Left hindlimb (tissue), 1 donor: ENCODE results near the gene CDHR3.
"Not testable (repeated sequence)": the region's sequence is repeated elsewhere in the genome, so short reads cannot be mapped to it uniquely, and the experiment has no call there.

Experiments
- DNase-seq: peaks from one replicate; pipeline ENCODE4 v3.0.0-alpha.2; 2018

The CDHR3 gene

DNA sequence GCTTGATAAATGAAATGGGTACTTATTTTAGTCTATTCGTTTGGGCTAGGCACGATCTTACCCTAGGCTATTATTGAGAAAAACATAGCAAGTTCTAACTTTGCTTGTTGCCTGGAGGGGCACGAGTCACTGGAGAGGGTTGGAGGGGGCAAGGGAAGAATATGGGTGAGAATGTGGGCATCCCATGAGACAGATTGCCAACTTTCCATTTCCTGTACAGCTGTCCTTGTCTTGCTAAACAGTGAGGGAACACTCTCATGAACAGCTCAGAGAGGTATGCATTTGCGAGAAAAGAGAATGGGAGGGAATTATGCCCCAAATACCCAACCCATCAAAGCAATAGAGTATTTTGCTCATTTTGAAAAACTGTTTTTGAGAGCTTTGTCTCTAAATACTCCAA lies 9.2 kb downstream of the CDHR3 start:
- no peak for DNase-seq

DNA sequence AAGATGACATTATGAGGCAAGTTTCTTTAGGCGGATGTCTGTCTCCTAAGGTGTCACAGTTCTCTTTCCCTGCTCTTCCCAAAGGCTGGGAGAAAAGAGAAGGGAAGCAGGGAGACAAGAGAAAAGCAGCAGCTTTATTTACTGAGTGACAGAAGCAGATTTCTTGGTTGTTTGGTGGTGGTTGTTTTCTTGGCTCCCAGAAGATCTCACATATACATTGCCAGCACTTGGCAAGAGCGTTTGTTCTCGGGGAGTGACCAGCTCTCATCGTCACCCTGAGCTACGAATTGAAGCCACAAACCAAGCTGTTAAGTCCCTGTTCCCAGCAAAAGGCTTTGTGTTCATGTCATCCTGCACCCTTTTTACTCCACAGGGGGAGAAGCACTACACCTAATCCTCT lies 11.4 kb downstream of the CDHR3 start:
- no peak for DNase-seq

DNA sequence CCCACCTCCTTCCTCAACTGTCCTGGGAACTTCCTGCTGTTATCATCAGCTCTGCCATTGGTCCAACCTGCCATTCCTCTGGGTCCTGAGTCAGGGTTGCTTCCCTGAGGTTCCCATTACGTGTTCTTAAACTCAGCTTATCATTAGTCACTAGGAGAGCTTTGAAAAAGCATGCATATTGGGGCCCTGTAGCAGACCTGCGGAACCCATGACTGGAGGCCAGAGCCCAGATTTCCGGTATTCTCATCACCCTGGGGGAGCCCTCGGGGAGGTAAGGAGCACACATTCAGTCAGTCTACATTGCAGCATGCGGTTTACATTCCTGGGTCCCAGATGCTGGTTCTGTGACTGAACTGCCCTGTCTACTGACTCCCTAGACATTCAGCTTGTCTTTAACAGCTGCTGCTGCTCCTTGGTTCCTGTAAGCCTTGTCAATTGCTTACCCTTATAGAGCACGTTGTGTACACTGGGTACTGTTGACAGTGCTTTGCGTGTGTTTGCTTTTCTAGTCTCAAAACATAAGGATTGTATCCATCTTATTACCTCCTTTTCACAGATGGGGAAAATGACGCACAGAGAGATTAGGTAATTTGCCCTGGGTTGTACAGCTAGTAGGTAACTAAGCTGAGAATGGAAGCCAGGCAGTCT lies 12.8 kb downstream of the CDHR3 start:
- no peak for DNase-seq

DNA sequence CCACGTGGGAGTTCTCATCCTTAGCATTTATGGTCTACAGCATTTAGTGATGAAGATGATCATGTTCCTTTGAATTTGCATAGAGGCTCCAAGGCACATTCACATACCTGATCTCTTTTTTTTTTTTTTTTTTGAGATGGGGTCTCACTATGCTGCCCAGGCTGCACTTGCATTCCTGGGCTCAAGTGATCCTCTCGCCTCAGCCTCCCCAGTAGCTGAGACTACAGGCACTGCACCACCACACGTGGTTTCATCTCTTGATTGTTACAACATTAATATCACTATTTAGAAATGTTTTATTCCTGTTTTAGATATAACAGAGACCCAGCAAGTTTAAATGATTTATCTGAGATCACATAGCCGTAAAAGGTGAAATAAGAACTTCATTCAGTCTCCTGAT lies 13.8 kb downstream of the CDHR3 start:
- DNase-seq, result no peak

DNA sequence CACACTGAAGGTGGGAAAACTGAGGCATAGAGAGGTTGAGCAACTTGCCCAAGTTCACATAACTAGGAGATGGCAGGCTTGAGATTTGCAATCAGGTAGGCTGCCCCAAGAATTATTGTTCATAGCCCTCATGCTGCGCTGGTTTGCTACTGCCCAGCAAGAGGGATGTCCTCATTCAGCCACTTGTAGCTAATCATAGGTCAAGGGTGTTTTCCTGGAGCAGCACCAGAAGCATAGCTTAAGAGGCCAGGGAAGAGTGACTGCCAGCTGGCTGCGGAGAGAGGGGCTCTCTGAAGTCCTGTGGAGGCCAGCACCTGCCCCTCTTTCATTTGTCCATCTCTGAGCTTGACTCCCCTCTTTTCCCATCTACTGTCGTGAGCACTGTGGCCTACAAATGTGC lies 15.0 kb downstream of the CDHR3 start:
- no peak for DNase-seq

DNA sequence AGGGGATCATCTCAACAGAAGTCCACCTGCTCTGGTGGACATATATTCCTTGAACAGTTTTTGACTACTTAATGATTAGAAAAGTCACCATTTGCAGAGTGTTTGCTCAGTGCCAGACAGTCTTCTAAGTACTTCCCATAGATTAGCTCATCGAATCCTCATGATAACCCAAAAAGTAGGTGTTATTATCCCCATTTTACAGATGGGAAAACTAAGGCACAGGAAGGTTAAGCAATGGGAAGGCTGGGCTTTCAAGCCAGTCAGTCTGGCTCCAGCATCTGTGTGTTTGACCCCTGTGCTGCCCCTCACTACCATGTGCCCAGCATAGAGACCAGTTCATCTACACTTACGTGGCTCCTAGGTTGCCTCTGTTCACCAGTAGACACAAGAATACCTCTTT lies 15.9 kb downstream of the CDHR3 start:
- no peak for DNase-seq

DNA sequence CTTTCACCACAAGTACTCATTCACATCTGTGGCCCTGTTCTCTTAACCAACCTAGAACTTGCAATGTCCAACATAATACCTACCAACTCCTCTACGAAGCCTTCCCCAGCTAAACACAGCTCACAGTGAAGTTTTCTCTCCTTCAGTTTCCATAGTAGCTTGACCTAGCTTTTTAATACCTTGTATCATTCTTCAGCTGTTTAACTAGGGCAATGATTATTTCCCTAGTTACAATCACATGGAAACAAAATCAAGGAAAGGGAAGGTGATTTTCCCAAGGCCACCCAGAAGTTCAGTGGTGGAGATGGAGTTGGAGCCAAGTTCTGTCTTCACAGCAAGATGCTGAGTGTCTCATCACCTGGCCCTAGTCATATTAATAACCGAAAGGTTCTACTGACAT lies 16.3 kb downstream of the CDHR3 start:
- DNase-seq, result no peak

DNA sequence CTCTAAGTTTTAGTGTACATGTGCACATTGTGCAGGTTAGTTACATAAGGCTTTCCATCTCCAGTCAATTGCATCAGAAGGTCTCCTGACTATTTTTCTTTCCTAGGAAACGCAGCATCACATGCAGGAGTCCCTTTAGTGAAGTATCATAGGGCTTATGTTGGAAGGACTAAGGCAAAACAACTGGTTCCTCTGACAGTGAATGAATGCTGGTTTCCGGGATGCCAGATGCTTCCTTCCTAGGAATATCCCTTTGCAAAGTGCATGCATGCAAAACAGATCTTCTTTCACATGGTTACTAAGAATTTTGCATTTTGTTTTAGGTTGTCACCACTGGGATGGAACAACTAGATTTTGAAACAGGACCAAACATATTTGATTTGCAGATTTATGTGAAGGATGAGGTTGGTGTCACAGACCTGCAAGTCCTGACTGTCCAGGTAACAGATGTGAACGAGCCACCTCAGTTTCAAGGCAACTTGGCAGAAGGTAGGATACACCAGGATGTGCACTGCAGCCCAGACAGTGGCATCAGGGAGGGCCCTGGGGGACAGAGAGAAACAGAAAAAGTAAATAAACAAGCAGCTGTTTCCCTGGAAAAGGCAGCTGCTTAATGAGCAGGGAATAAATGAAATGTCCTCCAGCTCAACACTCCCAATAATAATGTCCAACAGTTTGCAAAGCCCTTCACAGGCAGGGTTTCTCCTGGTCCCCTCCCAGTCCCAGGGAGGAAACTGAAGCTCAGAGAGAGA lies 17.8 kb downstream of the CDHR3 start:
- no peak for DNase-seq

DNA sequence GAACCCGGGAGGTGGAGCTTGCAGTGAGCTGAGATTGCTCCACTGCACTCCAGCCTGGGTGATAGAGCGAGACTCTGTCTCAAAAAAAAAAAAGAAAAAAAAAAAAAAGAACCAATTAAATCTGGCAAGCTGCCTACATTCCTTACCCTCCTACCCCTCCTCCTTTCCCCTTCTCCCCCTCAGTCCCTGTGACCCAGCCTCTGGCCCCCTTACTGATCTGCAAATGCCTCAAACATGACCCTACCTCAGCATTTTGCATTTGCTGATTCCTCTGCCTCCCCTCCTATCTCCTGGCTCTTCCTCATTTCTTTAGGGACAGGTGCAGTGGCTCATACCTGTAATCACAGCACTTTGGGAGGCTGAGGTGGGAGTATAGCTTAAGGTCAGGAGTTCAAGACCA lies 19.3 kb downstream of the CDHR3 start:
- DNase-seq, result no peak

DNA sequence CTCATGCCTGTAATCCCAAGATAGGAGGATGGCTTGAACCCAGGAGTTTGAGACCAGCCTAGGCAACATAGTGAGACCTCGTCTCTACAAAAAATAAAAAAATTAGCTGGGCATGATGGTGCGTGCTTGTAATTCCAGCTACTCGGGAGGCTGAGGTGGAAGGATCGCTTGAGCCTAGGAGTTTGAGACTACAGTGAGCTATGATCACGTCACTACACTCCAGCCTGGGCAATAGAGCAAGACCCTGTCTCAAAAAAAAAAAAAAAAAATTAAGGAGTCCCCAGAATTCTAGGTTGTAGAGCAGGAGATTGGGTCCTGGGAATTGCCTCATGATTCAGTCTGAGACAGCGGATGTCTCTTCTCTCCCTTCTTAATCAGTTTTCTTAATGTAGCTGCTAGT lies 21.7 kb downstream of the CDHR3 start:
- DNase-seq, result not testable (repeated sequence)

DNA sequence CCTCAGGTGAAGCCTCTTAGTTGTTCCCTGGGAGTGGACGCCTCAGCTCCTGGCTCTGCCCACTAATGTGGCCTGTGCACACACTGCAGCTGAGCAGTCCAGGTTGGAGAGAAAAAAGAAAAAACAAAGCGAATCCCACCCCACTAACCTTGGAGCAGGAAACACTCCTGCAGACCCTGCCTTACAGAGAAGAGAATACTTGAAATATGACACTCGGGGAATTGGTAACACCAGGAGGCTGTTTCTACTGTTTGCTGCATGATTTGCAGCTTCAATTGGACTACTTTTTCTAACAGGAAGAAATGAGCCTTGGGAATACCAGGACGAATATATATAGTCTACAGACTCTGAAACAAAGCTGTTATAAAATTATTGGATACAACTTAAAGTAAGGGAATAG lies 22.2 kb downstream of the CDHR3 start:
- no peak for DNase-seq

DNA sequence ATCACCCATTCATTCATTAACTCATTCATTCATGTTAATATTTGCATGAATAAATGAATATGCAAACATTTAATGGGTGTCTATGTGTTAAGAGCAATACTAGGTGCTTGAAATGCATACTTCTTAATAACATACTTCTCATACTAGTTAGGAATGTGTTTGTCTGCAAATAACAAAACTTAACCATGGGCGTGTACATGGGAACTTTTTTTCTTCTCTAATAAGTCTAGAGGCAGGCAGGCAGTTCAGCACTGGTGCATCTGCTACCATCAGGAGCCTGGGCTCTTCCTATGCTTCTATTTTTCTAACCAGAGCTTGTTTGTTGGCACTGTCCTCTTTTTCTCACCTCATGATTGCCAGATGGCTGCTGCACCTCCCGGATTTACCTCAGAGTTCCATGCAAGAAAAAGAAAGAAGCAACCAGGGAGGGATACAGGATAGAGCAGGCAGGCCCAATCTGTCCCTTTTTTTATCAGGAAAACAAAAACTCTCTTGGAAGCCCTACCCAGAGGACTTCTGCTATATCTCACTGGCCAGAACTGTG lies 22.7 kb downstream of the CDHR3 start:
- no peak for DNase-seq

DNA sequence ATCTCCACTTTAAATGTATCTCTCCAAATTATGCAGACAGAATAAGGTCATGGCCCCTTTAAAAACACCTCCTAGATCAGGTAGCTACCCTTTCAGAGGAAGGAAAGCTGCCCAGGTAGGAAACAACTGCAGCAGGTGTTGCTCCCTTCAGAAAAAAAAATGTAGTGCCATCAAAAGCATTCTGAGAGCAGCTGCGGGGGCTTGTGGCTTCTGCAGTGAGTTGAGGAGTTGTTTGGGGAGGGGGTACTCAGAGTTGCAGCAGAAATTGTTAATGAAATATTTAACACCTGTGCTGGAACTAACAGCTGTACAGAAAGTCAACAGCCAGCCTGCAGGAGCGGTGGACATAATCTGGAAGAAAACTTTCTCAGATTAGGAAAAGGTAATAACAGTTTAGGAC lies 24.0 kb downstream of the CDHR3 start:
- no peak for DNase-seq

DNA sequence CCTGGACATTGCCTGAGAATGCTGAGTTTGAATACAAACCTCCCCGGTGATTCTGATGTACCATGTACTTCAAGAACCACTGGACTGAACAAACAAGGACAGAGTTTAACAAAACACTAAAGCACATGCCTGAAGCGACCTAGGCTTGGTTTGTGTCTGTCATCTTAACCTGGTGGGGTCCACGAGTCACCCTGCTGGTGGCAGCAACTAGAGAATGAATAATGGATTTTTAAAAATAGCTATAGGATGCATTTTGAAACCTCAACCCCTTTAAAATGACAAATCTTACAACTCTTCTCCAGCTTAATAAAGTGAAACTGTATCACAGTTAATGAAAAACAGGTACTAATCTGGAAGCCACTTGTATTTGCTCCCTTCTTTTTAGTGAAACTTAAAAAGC lies 25.2 kb downstream of the CDHR3 start:
- DNase-seq, result no peak

DNA sequence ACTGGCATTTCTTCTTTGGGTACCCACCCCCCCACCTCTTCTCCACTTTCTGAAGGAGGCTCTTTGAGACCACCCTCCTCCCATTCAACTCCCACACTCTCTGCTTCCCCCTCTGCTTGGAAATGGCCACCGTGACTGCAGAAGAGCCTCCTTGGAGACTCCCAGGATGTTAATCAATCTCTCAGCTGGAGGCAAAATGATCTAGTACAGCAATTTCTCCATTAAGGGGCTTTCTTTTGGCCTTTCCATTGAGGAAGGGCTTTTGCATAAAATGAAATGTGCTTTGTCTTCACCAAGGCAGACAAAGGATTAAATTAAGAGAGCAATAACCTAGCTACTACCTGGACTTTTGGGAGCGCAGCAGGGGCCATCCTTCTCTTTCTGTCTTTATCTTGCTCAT lies 26.1 kb downstream of the CDHR3 start:
- DNase-seq, result no peak

DNA sequence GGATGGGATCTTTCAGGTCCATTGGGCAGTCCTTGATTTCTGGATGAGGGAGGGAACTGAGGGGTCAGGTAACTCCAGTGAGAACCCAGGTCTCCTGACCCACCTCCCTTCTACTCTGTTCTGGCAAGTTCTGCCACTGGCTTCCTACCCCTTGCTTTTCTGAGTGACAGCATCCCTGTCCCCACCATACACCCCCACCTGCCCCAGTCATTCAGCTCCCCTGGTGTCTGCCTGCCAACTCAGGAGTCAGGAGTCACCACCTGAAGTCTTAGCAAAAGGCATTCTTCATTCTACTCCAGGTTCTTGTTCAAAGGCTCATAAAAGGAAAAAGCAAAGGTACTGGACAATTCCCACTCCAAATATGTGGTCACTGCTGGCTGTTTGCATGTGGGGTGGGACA lies 26.6 kb downstream of the CDHR3 start:
- no peak for DNase-seq

DNA sequence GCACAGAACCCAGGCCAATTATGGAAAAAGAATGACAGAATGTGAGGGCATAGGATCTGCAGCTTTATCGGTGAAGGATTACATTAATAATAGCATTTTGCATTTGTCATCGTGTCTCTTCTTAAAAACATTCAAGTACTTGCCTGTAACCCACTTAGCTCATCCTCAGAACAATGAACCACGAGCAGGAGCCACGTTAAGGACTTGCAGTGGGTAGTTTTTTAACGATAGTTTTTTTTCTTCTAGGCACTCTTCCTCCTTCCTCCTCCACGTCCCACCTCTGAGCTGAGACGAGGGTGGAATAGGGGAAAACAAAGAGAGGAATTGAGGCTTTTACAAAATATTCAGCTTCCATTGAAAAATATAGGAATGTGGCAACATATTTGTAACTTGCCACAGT lies 27.1 kb downstream of the CDHR3 start:
- DNase-seq, result no peak

DNA sequence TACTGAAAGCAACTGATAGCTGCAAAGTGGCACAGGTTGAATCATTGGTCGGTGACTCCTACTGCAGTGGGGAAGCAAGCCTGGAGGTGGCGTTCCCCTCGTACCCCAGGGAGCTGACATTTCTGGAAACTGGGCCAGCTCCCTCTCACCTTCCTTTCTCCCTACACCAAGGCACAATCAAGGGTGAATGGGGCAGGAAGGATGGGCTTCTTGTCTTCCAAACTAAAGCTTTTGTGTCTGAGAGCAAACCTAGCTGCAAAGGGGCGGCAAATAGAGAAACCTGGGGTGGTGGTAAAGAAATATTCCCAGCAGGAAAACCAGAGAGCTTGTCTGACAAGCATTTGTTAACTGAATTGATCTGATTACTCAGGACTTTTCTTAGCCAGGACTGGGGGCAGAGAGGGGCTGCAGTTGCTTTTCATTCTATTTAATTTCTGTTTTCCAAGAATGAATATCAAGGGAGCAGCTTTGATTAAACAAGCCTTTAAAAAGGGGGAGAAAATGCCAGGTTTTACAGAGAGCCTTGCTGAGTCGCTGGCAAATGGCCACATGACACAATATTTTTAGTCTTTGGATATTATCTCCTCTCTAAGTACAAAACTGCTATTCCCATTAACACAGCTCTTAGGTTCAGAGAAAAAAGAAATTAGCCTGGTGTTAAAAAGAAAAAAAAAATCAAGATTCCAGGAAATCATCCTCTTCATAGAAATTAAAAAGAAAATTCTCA lies 27.8 kb downstream of the CDHR3 start:
- no peak for DNase-seq

DNA sequence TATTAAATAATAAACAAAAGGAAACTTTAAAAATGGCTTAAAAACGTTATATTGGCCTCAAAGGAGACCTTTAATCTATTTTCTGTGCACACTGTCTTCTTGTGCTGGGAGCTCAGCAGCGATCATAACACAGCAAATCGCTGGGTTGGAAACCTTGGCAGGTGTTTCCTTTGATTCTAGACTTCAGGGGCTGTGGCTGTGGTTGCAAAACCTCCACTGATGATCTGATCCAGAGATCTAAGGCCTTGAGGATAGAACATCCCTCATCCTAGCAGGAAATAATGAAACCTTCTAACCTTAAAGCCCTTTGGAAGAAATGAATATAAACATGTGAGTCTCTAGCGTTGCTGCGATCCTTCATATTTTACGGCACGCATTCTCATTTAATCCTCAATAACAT lies 29.8 kb downstream of the CDHR3 start:
- DNase-seq, result no peak

DNA sequence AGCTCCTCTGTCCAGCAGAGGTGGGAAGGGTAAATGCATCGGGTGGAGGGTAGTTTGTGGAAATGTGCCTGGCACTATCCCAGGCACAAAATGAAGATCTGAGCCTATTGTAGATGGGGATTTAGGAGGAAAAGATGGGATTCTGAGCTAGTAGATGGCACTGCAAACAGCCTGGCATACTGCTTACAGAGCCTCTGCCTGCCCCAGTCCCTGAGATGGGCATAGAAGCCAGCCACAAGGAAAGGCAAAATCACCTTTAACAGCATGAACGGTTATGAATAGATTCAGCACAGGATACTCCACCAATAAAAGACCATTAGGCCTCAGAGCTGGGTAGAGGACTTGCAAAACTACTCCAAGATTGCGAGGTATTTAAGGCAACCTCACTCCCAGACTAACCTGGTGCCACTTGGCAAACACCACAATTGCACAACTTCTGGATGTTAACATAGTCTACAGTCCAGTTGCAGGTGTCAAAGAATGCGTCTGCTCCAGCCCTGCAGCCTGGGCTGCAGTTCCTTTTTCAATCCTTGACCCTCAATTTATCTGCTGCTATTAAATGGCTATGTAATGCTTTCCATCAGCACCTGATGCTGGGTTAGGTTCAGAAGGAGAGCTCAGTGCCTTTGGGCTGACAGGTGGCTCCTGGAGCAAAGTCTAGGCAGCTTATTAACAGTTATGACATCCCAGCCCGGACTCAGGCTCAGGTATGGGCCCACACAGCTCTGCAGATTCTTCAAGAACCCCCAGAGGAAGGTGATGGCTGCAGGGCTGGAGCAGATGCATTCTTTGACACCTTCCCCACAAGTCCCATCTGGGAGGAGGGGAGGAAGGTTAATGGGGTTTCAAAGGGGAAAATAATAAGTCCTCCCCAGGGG lies 34.0 kb downstream of the CDHR3 start:
- no peak for DNase-seq

DNA sequence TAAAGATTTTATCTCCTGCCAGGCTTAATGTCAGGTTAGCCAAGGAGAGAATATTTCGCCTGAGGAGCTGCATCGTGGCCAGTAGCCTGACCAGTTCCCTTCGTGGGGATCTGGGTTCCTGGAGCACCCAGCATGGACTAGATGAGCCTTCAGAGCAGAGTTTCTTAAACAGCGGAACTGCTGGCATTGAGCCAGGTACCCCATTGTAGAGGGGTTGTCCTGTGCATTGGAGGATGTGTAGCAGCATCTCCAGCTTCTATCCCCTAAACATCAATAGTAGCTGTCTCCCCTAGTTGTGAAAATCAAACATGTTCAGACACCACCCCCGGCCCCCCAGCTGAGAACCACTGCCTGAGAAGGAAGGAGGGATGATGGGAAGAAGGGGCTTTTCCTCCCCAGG lies 36.2 kb downstream of the CDHR3 start:
- no peak for DNase-seq

DNA sequence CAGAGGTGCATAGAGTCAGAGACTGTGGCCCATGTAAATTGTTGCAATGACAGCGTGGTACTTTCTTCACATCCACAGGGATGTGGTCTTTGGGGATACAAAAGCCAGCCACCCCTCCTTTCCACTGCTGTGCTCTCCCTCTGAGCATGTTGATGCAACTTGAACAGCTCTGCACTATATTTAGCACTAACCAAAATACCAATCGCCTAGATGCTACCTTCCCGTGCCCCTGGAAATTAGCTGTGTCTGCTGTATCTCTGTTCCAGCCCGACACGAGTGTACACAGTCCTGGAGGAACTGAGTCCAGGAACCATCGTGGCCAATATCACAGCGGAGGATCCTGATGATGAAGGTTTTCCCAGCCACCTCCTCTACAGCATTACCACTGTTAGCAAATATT lies 38.1 kb downstream of the CDHR3 start:
- DNase-seq, result no peak

DNA sequence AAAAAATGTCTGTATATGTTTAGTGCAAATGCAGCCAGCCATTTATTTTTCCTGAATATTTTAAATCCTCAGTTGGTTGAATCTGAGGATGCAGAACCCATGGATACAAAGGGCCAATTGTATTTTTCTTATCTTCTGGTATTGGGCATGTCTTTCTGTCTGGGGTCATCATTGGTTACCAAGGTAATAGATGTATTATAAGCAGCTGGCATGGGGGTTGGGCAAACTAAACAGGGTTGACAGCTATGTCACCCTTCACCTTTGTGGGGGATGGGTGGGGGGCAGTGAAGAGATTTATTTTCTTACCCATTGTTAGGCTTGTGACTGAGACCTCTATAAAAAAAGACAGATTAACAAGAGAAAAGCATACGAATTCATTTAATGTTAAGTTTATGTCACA lies 38.8 kb downstream of the CDHR3 start:
- no peak for DNase-seq
